H9 (cell line): Measurements from ENCODE around the gene MORN5. TPM values are rescaled to one million over a fixed set of nuclear protein-coding genes. Genes with fewer than 3 reads are reported as not detected.

ENCODE experiments used
- DNase-seq: peaks from one replicate; pipeline ENCODE4 v3.0.0-alpha.2; 2017
- H2AFZ ChIP-seq: one replicate; pipeline ENCODE4 v1.6.1; 2013; ENCODE audit warnings: mild to moderate bottlenecking, low read length, control low read depth, moderate library complexity
- H2AK5ac ChIP-seq: 2 replicates; pipeline ENCODE4 v1.6.1; 2013; ENCODE audit warnings: low read length, control low read depth, mixed read lengths; ENCODE audit not compliant: insufficient read length
- H2BK120ac ChIP-seq: one replicate; pipeline ENCODE4 v1.6.1; 2013; ENCODE audit warnings: low read depth, mild to moderate bottlenecking, low read length, control low read depth, inconsistent platforms; ENCODE audit not compliant: poor library complexity, severe bottlenecking
- H2BK12ac ChIP-seq: 2 replicates; pipeline ENCODE4 v1.6.1; 2013; ENCODE audit warnings: low read length, control low read depth, mixed read lengths, low read depth; ENCODE audit not compliant: insufficient read length
- H2BK15ac ChIP-seq: 2 replicates; pipeline ENCODE4 v1.6.1; 2013; ENCODE audit warnings: low read depth, low read length, control low read depth
- H2BK20ac ChIP-seq: one replicate; pipeline ENCODE4 v1.6.1; 2013; ENCODE audit warnings: low read depth, mild to moderate bottlenecking, low read length, control low read depth, inconsistent platforms; ENCODE audit not compliant: poor library complexity, severe bottlenecking
- H2BK5ac ChIP-seq: 2 replicates; pipeline ENCODE4 v1.6.1; 2013; ENCODE audit warnings: low read length, control low read depth, mixed read lengths; ENCODE audit not compliant: insufficient read length
- H3K14ac ChIP-seq: 2 replicates; pipeline ENCODE4 v1.6.1; 2013; ENCODE audit warnings: low read length, control low read depth; ENCODE audit not compliant: insufficient read depth
- H3K18ac ChIP-seq: 2 replicates; pipeline ENCODE4 v1.6.1; 2013; ENCODE audit warnings: low read depth, mild to moderate bottlenecking, mixed read lengths, low read length, control low read depth; ENCODE audit not compliant: insufficient read length
- H3K23ac ChIP-seq: 2 replicates; pipeline ENCODE4 v1.6.1; 2013; ENCODE audit warnings: low read length, control low read depth, mixed read lengths, low read depth; ENCODE audit not compliant: insufficient read length
- H3K23me2 ChIP-seq: 2 replicates; pipeline ENCODE4 v1.6.1; 2013; ENCODE audit warnings: low read depth, mild to moderate bottlenecking, mixed read lengths, low read length, control low read depth; ENCODE audit not compliant: insufficient read length, poor library complexity, severe bottlenecking
- H3K27ac ChIP-seq: 2 replicates; pipeline ENCODE4 v1.5.1; 2013; ENCODE audit warnings: low read length, control low read depth, mixed read lengths, low read depth; ENCODE audit not compliant: insufficient read length
- H3K27me3 ChIP-seq: 2 replicates; pipeline ENCODE4 v1.6.1; 2013; ENCODE audit warnings: low read length, control low read depth, inconsistent platforms; ENCODE audit not compliant: insufficient read depth
- H3K4ac ChIP-seq: 2 replicates; pipeline ENCODE4 v1.6.1; 2013; ENCODE audit warnings: low read depth, mild to moderate bottlenecking, control low read depth, inconsistent platforms, low read length, moderate library complexity
- H3K4me1 ChIP-seq: 2 replicates; pipeline ENCODE4 v1.6.1; 2013; ENCODE audit warnings: low read length, control low read depth, inconsistent platforms; ENCODE audit not compliant: insufficient read depth
- H3K4me2 ChIP-seq: 2 replicates; pipeline ENCODE4 v1.6.1; 2013; ENCODE audit warnings: low read length, control low read depth, mixed read lengths; ENCODE audit not compliant: insufficient read length, insufficient read depth
- H3K56ac ChIP-seq: 2 replicates; pipeline ENCODE4 v1.6.1; 2013; ENCODE audit warnings: low read depth, mild to moderate bottlenecking, mixed read lengths, low read length, control low read depth; ENCODE audit not compliant: insufficient read length
- H3K79me1 ChIP-seq: 2 replicates; pipeline ENCODE4 v1.6.1; 2013; ENCODE audit warnings: low read depth, mild to moderate bottlenecking, moderate library complexity, low read length, control low read depth, inconsistent platforms; ENCODE audit not compliant: insufficient read depth, poor library complexity, severe bottlenecking
- H3K79me2 ChIP-seq: 2 replicates; pipeline ENCODE4 v1.6.1; 2013; ENCODE audit warnings: low read length, control low read depth, inconsistent platforms; ENCODE audit not compliant: insufficient read depth
- H3K9ac ChIP-seq: 2 replicates; pipeline ENCODE4 v1.6.1; 2013; ENCODE audit warnings: low read length, control low read depth, mixed read lengths; ENCODE audit not compliant: insufficient read length; ENCODE audit errors: extremely low read depth
- H3K9me3 ChIP-seq: one replicate; pipeline ENCODE4 v1.6.1; 2013; ENCODE audit warnings: low read depth, low read length, inconsistent platforms; ENCODE audit not compliant: control insufficient read depth
- H3T11ph ChIP-seq: one replicate; pipeline ENCODE4 v1.6.1; 2013; ENCODE audit warnings: mild to moderate bottlenecking, low read length, control low read depth, inconsistent platforms
- H4K20me1 ChIP-seq: one replicate; pipeline ENCODE4 v1.6.1; 2013; ENCODE audit not compliant: control insufficient read depth, insufficient read length, insufficient read depth
- H4K5ac ChIP-seq: 2 replicates; pipeline ENCODE4 v1.6.1; 2013; ENCODE audit warnings: low read depth, mild to moderate bottlenecking, mixed read lengths, low read length, control low read depth; ENCODE audit not compliant: insufficient read length
- H4K8ac ChIP-seq: replicated peaks from 2 replicates; pipeline ENCODE4 v1.6.1; 2013; ENCODE audit warnings: low read length, control low read depth, mixed read lengths, low read depth; ENCODE audit not compliant: insufficient read length
- H4K91ac ChIP-seq: 2 replicates; pipeline ENCODE4 v1.6.1; 2013; ENCODE audit warnings: low read depth, mild to moderate bottlenecking, moderate library complexity, mixed read lengths, low read length, control low read depth; ENCODE audit not compliant: insufficient read length
- H3K27ac Mint-ChIP-seq, 3 experiments: 2 replicates in 2 of 3; 3 replicates in 1 of 3; pipeline ENCODE4 v1.8.0; 2020 to 2021; ENCODE audit warnings: mixed read lengths in 3 of 3, mild to moderate bottlenecking in 1 of 3, moderate library complexity in 1 of 3
- H3K27me3 Mint-ChIP-seq: 2 replicates; pipeline ENCODE4 v1.8.0; 2021; ENCODE audit warnings: low read depth, mild to moderate bottlenecking, moderate library complexity, mixed read lengths
- H3K36me3 Mint-ChIP-seq, 3 experiments: 2 replicates in 2 of 3; 3 replicates in 1 of 3; pipeline ENCODE4 v1.8.0; 2020 to 2021; ENCODE audit warnings: low read depth in 3 of 3, mixed read lengths in 3 of 3; ENCODE audit not compliant: insufficient read depth in 1 of 3
- H3K4me1 Mint-ChIP-seq, 2 experiments: 2 replicates each; pipeline ENCODE4 v1.8.0; 2020; ENCODE audit warnings: mixed read lengths in 2 of 2
- H3K4me3 Mint-ChIP-seq, 2 experiments: 2 replicates in 1 of 2; 3 replicates in 1 of 2; pipeline ENCODE4 v1.8.0; 2020 to 2021; ENCODE audit warnings: mild to moderate bottlenecking in 2 of 2, mixed read lengths in 2 of 2, moderate library complexity in 1 of 2
- H3K9me3 Mint-ChIP-seq, 2 experiments: 2 replicates in 1 of 2; 3 replicates in 1 of 2; pipeline ENCODE4 v1.8.0; 2020; ENCODE audit warnings: mild to moderate bottlenecking in 2 of 2, mixed read lengths in 2 of 2, moderate library complexity in 1 of 2
- CTCF ChIP-seq: fragments of 200-600 bp; sonication (generic); conservative IDR thresholded peaks from 3 replicates; pipeline ENCODE4 v1.8.0; 2021; ENCODE audit warnings: antibody characterized with exemption, mild to moderate bottlenecking
- WGBS: extraction: QIAGEN DNeasy Blood & Tissue Kit; methylation state at CpG from one replicate; pipeline ENCODE4 v1.1.7; 2013; ENCODE audit warnings: missing lambda C conversion rate, low lambda C conversion rate, mixed read lengths; ENCODE audit not compliant: insufficient read length; ENCODE audit errors: extremely low coverage; 5-methylcytosine and 5-hydroxymethylcytosine counted together
- total RNA-seq: library from RNA; stranded (reverse); gene quantifications from 2 replicates; pipeline ENCODE4 v1.2.1, GENCODE V29; 2021

MORN5 gene
- total RNA-seq, 1 experiment from 2014 or later: not detected

DNA sequence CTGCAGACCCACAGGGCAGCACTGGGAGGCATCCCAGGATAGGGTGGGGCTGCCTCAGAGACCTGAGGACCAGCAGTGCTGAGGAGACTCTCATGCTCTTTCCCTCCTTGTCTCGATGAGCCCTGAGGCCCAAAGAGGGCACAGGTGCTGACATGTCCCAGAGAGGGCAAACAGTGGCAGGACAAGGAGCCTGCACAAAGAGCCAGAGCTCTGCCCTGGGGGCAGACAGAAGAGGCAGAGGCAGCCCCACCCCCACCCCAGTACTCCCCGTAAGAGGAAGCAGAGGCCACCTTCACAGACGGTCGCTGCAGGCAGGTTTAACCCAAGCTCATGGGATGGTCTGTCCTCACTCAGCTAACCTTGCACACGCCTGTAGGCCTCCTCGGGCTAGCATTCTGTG, 37.2 kb upstream of the MORN5 start:
- no peak overlapping the region; a peak in 1 of 5 replicates for H3K4me3 Mint-ChIP-seq
- no peak overlapping the region for H4K91ac ChIP-seq
- no peak overlapping the region for H2BK5ac ChIP-seq
- H3K23ac ChIP-seq: no peak overlapping the region
- H4K20me1 ChIP-seq: no peaks in the 10 kb centered on the region
- no peaks in the 10 kb centered on the region for H3K79me2 ChIP-seq
- H4K5ac ChIP-seq: no peak overlapping the region
- WGBS: no CpG with 5 or more reads among the region's 6 CpGs
- H3K27me3 Mint-ChIP-seq: peaks cover 29% of the 10 kb centered on the region
- no peak overlapping the region for H4K8ac ChIP-seq
- H3K4me1 ChIP-seq: no peaks in the 10 kb centered on the region
- no peak overlapping the region for H3K27ac ChIP-seq
- H2BK120ac ChIP-seq: no peak overlapping the region
- no peak overlapping the region for H2BK15ac ChIP-seq
- H3K9me3 Mint-ChIP-seq: no peaks in the 10 kb centered on the region
- no peaks in the 10 kb centered on the region for H3K79me1 ChIP-seq
- no peak overlapping the region for H3K56ac ChIP-seq
- no peaks in the 10 kb centered on the region for H3K36me3 Mint-ChIP-seq
- H2BK20ac ChIP-seq: no peak overlapping the region
- no peak overlapping the region for H3K18ac ChIP-seq
- H3K23me2 ChIP-seq: peaks cover 9% of the 10 kb centered on the region
- H3K4me2 ChIP-seq: no peak overlapping the region
- H3K4ac ChIP-seq: no peak overlapping the region
- H3K4me1 Mint-ChIP-seq: peaks cover 19 to 21% of the 10 kb centered on the region in 2 experiments
- no peak for TF ChIP-seq CTCF
- H3K27ac Mint-ChIP-seq: no peak overlapping the region; a peak in 1 of 7 replicates
- H3K14ac ChIP-seq: no peak overlapping the region
- no peak overlapping the region for H2BK12ac ChIP-seq
- no peak overlapping the region for H3T11ph ChIP-seq
- H2AFZ ChIP-seq: no peak overlapping the region
- H2AK5ac ChIP-seq: no peak overlapping the region
- no peak for DNase-seq
- H3K27me3 ChIP-seq: peaks cover 3% of the 10 kb centered on the region; the same call in 1 of the 2 replicates
- no peak overlapping the region for H3K9ac ChIP-seq
- H3K9me3 ChIP-seq: no peaks in the 10 kb centered on the region
